ENCODE results near the gene ALDH8A1. TPM values are rescaled to one million over a fixed set of nuclear protein-coding genes. Genes with fewer than 3 reads are reported as not detected.
A peak's percentile ranks its signal among the peaks of the same experiment; 100 is the strongest.

The ALDH8A1 gene
- total and polyA plus RNA-seq, 2 of the 8 experiments (the other 6 are each of a cell fraction or from before 2014, with no cell fraction given), result 0.08 to 0.28 TPM

GRCh38 chr6:134943522-134944111, 6.3 kb downstream of the ALDH8A1 start:
- Histone ChIP-seq H3K36me3 (ENCODE audit: control insufficient read depth in 2 of 4, insufficient read depth in 4 of 4, low read length in 3 of 4) (no peaks in the 10 kb centered on the region), H3K23me2 (ENCODE audit: low read depth, low read length) (no peaks in the 10 kb centered on the region), H2BK12ac (ENCODE audit: low read depth, low read length) (no peak overlapping the region), H2BK15ac (ENCODE audit: low read length) (no peak overlapping the region), H3K23ac (ENCODE audit: insufficient read length) (no peak overlapping the region), H3K27ac (ENCODE audit: low read depth, low read length) (no peak overlapping the region), H4K20me1 (replicated peaks in 1 of 2; ENCODE audit: control insufficient read depth in 1 of 2, insufficient read depth in 2 of 2, low read length in 2 of 2) (no peaks in the 10 kb centered on the region), H4K5ac (ENCODE audit: insufficient read length, low read depth, low read length) (no peak overlapping the region), H3K4ac (replicated peaks; ENCODE audit: insufficient read length, low read depth, low read length) (no peak overlapping the region), H3K9ac (replicated peaks in 1 of 4; ENCODE audit: extremely low read depth in 1 of 4, low read depth in 3 of 4, low read length in 3 of 4) (no peak overlapping the region), H3K14ac (ENCODE audit: insufficient read length) (no peak overlapping the region), H4K91ac (replicated peaks; ENCODE audit: insufficient read length, low read length) (no peak overlapping the region), H4K8ac (ENCODE audit: extremely low read depth, insufficient read depth, low read length) (no peak overlapping the region; the same call in 1 of the 2 replicates), H3K4me1 (replicated peaks in 1 of 4; ENCODE audit: control insufficient read depth in 3 of 4, insufficient read depth in 4 of 4, low read length in 3 of 4) (0 out of 7 replicates have a peak, but pooled peaks cover 0 to 3% (median 0%) of the 10 kb centered on the region in 4 experiments), H3K56ac (replicated peaks; ENCODE audit: insufficient read length, low read depth, low read length) (no peak overlapping the region), H3K9me3 (ENCODE audit: insufficient read depth in 2 of 2, low read depth in 1 of 2, low read length in 1 of 2) (peaks cover 0 to 3% of the 10 kb centered on the region in 2 experiments; a peak in 1 of 4 replicates), H3K18ac (ENCODE audit: extremely low read depth, low read length) (no peak overlapping the region), H2BK120ac (replicated peaks; ENCODE audit: low read depth, low read length) (no peak overlapping the region), H3K79me1 (ENCODE audit: low read depth, low read length) (no peaks in the 10 kb centered on the region), H3K27me3 (replicated peaks in 1 of 4; ENCODE audit: control insufficient read depth in 3 of 4, extremely low read depth in 1 of 4, insufficient read depth in 3 of 4, low read length in 3 of 4) (no peaks in the 10 kb centered on the region), H2BK20ac (ENCODE audit: low read length) (no peak overlapping the region), H3K79me2 (ENCODE audit: control insufficient read depth in 1 of 2, insufficient read depth in 2 of 2, low read length in 2 of 2) (no peaks in the 10 kb centered on the region), H2AK5ac (ENCODE audit: low read depth, low read length) (no peak overlapping the region), H3K4me2 (ENCODE audit: insufficient read depth in 1 of 2, low read depth in 2 of 2, low read length in 2 of 2) (no peak overlapping the region), H3K4me3 (ENCODE audit: extremely low read depth in 1 of 4, insufficient read depth in 2 of 4, low read depth in 3 of 4, low read length in 4 of 4) (no peak overlapping the region), H2BK5ac (ENCODE audit: low read depth, low read length) (no peak overlapping the region), H2AFZ (ENCODE audit: low read length) (peak overlapping the region; percentile 40; the same call in 1 of the 2 replicates)
- ChIA-PET POLR2A (ENCODE audit: partially characterized antibody) (no interaction called here), CTCF (ENCODE audit: partially characterized antibody) (interaction anchor here (1.1 to 5.3 kb wide), 6 partner anchors 13 to 922 kb away, joined by 3 to 38 read pairs (median 4); no protein-coding TSS in a partner anchor)
- no peak for DNase-seq (ENCODE audit: low read depth in 1 of 2, low spot score in 2 of 2)
- WGBS, 2 experiments (ENCODE audit: extremely low coverage in 1 of 2, insufficient coverage in 1 of 2, insufficient read length in 1 of 2, insufficient replicate concordance in 2 of 2, low coverage in 1 of 2, low lambda C conversion rate in 2 of 2, missing lambda C conversion rate in 1 of 2), result 92% methylated on average over 9 of the region's 9 CpGs; no CpG with 5 or more reads in 1 of the 2 experiments
- no peak for FAIRE-seq
- TF ChIP-seq RNF2 (IDR thresholded peaks at IDR 0.05; ENCODE audit: borderline replicate concordance, low read depth, low read length, missing control alignments, poor library complexity, severe bottlenecking), result no peak
- no peak for TF ChIP-seq E2F6 (IDR thresholded peaks at IDR 0.05)
- TF ChIP-seq YY1 (IDR thresholded peaks at IDR 0.05; ENCODE audit: low read depth, low read length), result no peak
- no peak for TF ChIP-seq GTF2F1 (IDR thresholded peaks at IDR 0.05; ENCODE audit: borderline replicate concordance, low read depth, low read length)
